SK-N-SH treated with all-trans-retinoic acid at 6 μM for 48 hours (cell line): ENCODE measurements around the gene BLOC1S6.

ENCODE experiments used
- ISL1 ChIP-seq: fragments of 250-450 bp; sonication (Bioruptor Pico); IDR thresholded peaks from 2 replicates; pipeline ENCODE4 v2.1.2; 2022; ENCODE audit warnings: mild to moderate bottlenecking, moderate library complexity
- PATZ1 ChIP-seq: fragments of 250-450 bp; sonication (Bioruptor Pico); IDR thresholded peaks from 2 replicates; pipeline ENCODE4 v1.8.0; 2020; ENCODE audit warnings: mild to moderate bottlenecking, moderate library complexity, borderline replicate concordance

GRCh38 chr15:45616901-45617323 is 29.7 kb downstream of the BLOC1S6 start:
- TF ChIP-seq ISL1 (CRISPR knock-in tag) (no peak), PATZ1 (CRISPR knock-in tag) (no peak)
